ENCODE measurements around the gene KBTBD4.

The KBTBD4 gene

DNA sequence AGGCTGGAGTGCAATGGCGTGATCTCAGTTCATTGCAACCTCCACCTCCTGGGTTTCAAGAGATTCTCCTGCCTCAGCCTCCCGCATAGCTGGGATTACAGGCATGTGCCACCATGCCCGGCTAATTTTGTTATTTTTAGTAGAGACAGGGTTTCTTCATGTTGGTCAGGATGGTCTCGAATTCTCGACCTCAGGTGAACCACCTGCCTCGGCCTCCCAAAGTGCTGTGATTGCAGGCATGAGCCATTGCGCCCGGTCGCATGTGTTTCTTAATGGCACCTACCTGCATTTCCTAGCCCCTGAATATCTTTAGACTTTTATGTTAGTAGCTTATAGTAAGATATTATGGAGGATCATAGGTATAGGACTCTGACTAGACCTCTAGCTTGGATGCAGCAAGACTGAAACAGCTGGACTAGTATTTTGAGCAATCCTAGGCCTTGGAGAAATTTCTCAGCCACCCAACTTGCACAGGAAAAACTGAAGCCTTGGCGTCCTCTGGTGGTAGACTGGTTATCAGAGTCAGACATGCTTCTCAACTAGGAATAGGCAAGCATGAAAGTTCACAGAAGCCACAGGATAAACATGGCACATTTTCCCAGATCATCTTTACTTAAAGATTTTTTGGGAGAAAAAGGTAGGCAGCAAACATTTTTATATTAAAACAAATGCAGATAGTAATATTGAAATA is 38.1 kb upstream of the KBTBD4 start:
- H3K4me2 ChIP-seq (ENCODE audit: low read length), result no peak overlapping the region
- H3K27me3 ChIP-seq (ENCODE audit: insufficient read depth, low read length, poor library complexity), result no peaks in the 10 kb centered on the region
- no peak overlapping the region for H2BK5ac ChIP-seq (ENCODE audit: low read length)
- no peak overlapping the region for H3K56ac ChIP-seq (ENCODE audit: low read length)
- H3K36me3 ChIP-seq (ENCODE audit: control insufficient read depth, insufficient read depth, low read length), result peaks cover 4% of the 10 kb centered on the region
- H3K4me3 ChIP-seq (ENCODE audit: low read length), result no peak overlapping the region
- H3K23ac ChIP-seq (ENCODE audit: low read length), result no peak overlapping the region
- H3K4me1 ChIP-seq (ENCODE audit: control insufficient read depth, low read depth, low read length), result no peaks in the 10 kb centered on the region
- no peaks in the 10 kb centered on the region for H3K79me2 ChIP-seq (ENCODE audit: control insufficient read depth, insufficient read depth, low read length)
- no peak overlapping the region for H4K5ac ChIP-seq (ENCODE audit: low read length)
- no peaks in the 10 kb centered on the region for H3K79me1 ChIP-seq (ENCODE audit: low read length)
- no peak overlapping the region for H2BK120ac ChIP-seq (ENCODE audit: low read depth, low read length)
- DNase-seq, result peak; percentile 75
- no peak overlapping the region for H3K4ac ChIP-seq (ENCODE audit: low read depth, low read length)
- H2BK15ac ChIP-seq (replicated peaks; ENCODE audit: low read depth), result no peak overlapping the region
- H3K18ac ChIP-seq (ENCODE audit: low read length), result no peak overlapping the region
- no CpG with 5 or more reads among the region's 10 CpGs for WGBS (ENCODE audit: extremely low coverage, insufficient coverage, low lambda C conversion rate)
- H4K8ac ChIP-seq (ENCODE audit: low read depth, low read length), result no peak overlapping the region
- H3K9ac ChIP-seq (ENCODE audit: low read length), result no peak overlapping the region
- H3K27ac ChIP-seq (ENCODE audit: low read depth, low read length), result no peak overlapping the region
- no peak overlapping the region for H2AK5ac ChIP-seq (ENCODE audit: low read length)

DNA sequence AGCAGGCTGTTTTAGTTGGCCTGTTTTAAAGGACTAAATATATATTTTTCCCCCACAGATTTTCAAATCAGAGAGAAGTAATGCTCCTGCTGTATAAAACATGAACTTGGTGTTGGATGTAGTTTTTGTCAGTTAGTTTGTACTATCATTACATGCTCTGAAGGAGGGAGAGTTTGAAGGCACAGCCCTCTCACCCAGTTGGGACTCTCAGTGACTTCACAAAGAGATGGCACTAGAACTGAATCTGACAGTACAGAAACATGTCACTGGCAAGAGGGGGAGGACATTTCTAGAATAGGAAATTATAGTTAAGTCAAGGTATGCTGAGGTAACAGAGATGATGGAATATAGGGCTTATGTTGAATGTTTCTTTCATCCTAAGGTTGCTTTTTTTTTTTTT is 36.5 kb upstream of the KBTBD4 start:
- Histone ChIP-seq H2BK5ac (ENCODE audit: low read length) (no peak overlapping the region), H2AK5ac (ENCODE audit: low read length) (no peak overlapping the region), H2BK120ac (ENCODE audit: low read depth, low read length) (no peak overlapping the region), H3K4me2 (ENCODE audit: low read length) (no peak overlapping the region), H3K27me3 (ENCODE audit: insufficient read depth, low read length, poor library complexity) (no peaks in the 10 kb centered on the region), H3K56ac (ENCODE audit: low read length) (no peak overlapping the region), H3K79me1 (ENCODE audit: low read length) (no peaks in the 10 kb centered on the region), H3K4ac (ENCODE audit: low read depth, low read length) (no peak overlapping the region), H3K4me1 (ENCODE audit: control insufficient read depth, low read depth, low read length) (no peaks in the 10 kb centered on the region), H3K27ac (ENCODE audit: low read depth, low read length) (no peak overlapping the region), H4K8ac (ENCODE audit: low read depth, low read length) (no peak overlapping the region), H2BK15ac (replicated peaks; ENCODE audit: low read depth) (no peak overlapping the region), H4K5ac (ENCODE audit: low read length) (no peak overlapping the region), H3K4me3 (ENCODE audit: low read length) (no peak overlapping the region), H3K18ac (ENCODE audit: low read length) (no peak overlapping the region), H3K79me2 (ENCODE audit: control insufficient read depth, insufficient read depth, low read length) (no peaks in the 10 kb centered on the region), H3K23ac (ENCODE audit: low read length) (no peak overlapping the region), H3K36me3 (ENCODE audit: control insufficient read depth, insufficient read depth, low read length) (peaks cover 2% of the 10 kb centered on the region), H3K9ac (ENCODE audit: low read length) (no peak overlapping the region)
- no peak for DNase-seq

DNA sequence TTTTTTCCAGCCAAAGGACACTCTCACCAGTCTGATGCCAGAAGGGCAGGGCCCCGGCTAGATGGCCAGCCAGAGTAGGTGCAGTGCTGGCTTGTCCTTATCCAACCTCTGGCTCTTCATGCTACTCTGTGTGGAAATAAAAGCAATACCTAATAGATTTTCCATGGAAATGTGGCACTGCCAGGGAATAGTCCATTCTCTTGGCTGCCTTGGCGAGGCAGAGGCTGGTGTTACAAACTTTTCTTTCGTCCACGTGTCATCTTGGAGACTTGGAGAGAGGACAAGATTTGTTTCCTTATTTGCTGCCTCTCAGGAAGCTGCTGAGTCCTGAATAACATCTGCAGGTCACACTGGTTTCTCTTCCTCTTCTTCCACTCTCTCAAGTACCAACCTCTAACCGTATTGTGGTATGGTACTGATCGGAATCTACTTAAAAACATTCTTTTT is 32.6 kb upstream of the KBTBD4 start:
- Histone ChIP-seq H3K36me3 (ENCODE audit: control insufficient read depth, insufficient read depth, low read length) (no peaks in the 10 kb centered on the region), H3K4me2 (ENCODE audit: low read length) (no peak overlapping the region), H4K5ac (ENCODE audit: low read length) (no peak overlapping the region), H3K4me1 (ENCODE audit: control insufficient read depth, low read depth, low read length) (no peaks in the 10 kb centered on the region), H2BK120ac (ENCODE audit: low read depth, low read length) (no peak overlapping the region), H4K8ac (ENCODE audit: low read depth, low read length) (no peak overlapping the region), H3K27me3 (ENCODE audit: insufficient read depth, low read length, poor library complexity) (no peaks in the 10 kb centered on the region), H3K79me1 (ENCODE audit: low read length) (no peaks in the 10 kb centered on the region), H2AK5ac (ENCODE audit: low read length) (no peak overlapping the region), H3K79me2 (ENCODE audit: control insufficient read depth, insufficient read depth, low read length) (no peaks in the 10 kb centered on the region), H3K23ac (ENCODE audit: low read length) (no peak overlapping the region), H2BK5ac (ENCODE audit: low read length) (no peak overlapping the region), H3K18ac (ENCODE audit: low read length) (no peak overlapping the region), H2BK15ac (replicated peaks; ENCODE audit: low read depth) (no peak overlapping the region), H3K56ac (ENCODE audit: low read length) (no peak overlapping the region), H3K4me3 (ENCODE audit: low read length) (no peak overlapping the region), H3K9ac (ENCODE audit: low read length) (no peak overlapping the region), H3K27ac (ENCODE audit: low read depth, low read length) (no peak overlapping the region), H3K4ac (ENCODE audit: low read depth, low read length) (no peak overlapping the region)
- DNase-seq, result no peak
- WGBS (ENCODE audit: extremely low coverage, insufficient coverage, low lambda C conversion rate), result no CpG with 5 or more reads among the region's 6 CpGs

DNA sequence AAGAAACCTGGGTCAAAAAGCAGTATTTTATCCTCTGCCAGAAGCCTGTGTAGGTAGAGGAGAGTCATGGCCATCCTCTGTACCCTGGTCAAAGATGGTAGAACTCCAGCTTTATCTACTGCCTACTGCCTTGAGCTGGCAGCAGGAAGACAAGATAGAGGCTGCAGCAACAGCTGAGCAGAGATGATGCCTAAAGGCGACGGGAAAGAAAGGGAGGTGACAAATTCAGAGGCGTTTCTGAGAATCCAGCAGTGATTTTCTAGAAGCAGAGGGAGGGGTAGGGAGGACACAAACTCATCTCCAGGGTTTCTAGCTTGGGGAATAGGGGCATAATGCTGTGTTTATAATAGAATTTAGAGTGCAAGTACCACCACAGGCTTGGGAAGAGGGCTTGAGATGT is 30.9 kb upstream of the KBTBD4 start:
- Histone ChIP-seq H3K9ac (ENCODE audit: low read length) (no peak overlapping the region), H3K4me1 (ENCODE audit: control insufficient read depth, low read depth, low read length) (no peaks in the 10 kb centered on the region), H2AK5ac (ENCODE audit: low read length) (no peak overlapping the region), H3K27me3 (ENCODE audit: insufficient read depth, low read length, poor library complexity) (no peaks in the 10 kb centered on the region), H3K79me1 (ENCODE audit: low read length) (no peaks in the 10 kb centered on the region), H3K36me3 (ENCODE audit: control insufficient read depth, insufficient read depth, low read length) (no peaks in the 10 kb centered on the region), H2BK120ac (ENCODE audit: low read depth, low read length) (no peak overlapping the region), H3K23ac (ENCODE audit: low read length) (no peak overlapping the region), H2BK15ac (replicated peaks; ENCODE audit: low read depth) (no peak overlapping the region), H4K5ac (ENCODE audit: low read length) (no peak overlapping the region), H3K18ac (ENCODE audit: low read length) (no peak overlapping the region), H3K27ac (ENCODE audit: low read depth, low read length) (no peak overlapping the region), H3K4me2 (ENCODE audit: low read length) (no peak overlapping the region), H3K4ac (ENCODE audit: low read depth, low read length) (no peak overlapping the region), H4K8ac (ENCODE audit: low read depth, low read length) (no peak overlapping the region), H3K79me2 (ENCODE audit: control insufficient read depth, insufficient read depth, low read length) (no peaks in the 10 kb centered on the region), H3K4me3 (ENCODE audit: low read length) (no peak overlapping the region), H2BK5ac (ENCODE audit: low read length) (no peak overlapping the region), H3K56ac (ENCODE audit: low read length) (no peak overlapping the region)
- DNase-seq, result no peak
- WGBS (ENCODE audit: extremely low coverage, insufficient coverage, low lambda C conversion rate), result no CpG with 5 or more reads among the region's 3 CpGs

DNA sequence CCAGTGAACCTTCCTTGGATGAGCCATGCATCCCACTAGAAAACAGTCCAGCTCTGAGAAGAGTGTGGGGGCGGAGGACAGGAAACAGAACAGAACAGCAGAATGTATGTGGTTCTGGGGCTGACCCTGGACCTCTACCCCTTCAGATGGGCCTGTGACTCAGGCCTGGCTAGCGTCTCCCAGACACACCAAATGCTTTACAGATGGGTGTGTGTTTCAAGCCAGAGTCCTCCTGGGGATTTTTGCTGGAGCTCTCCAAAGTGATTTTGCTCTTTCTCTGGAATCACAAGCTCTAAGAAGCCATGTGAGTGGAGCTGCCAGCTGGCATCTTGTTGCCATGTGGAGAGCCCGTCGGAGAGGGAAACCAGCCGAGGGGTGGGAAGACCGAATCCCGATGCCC is 28.6 kb upstream of the KBTBD4 start:
- Histone ChIP-seq H3K4me3 (ENCODE audit: low read length) (no peak overlapping the region), H3K23ac (ENCODE audit: low read length) (no peak overlapping the region), H3K27ac (ENCODE audit: low read depth, low read length) (no peak overlapping the region), H3K4me2 (ENCODE audit: low read length) (no peak overlapping the region), H2BK5ac (ENCODE audit: low read length) (no peak overlapping the region), H4K5ac (ENCODE audit: low read length) (no peak overlapping the region), H3K56ac (ENCODE audit: low read length) (no peak overlapping the region), H3K79me2 (ENCODE audit: control insufficient read depth, insufficient read depth, low read length) (no peaks in the 10 kb centered on the region), H3K27me3 (ENCODE audit: insufficient read depth, low read length, poor library complexity) (no peaks in the 10 kb centered on the region), H3K18ac (ENCODE audit: low read length) (no peak overlapping the region), H3K4ac (ENCODE audit: low read depth, low read length) (no peak overlapping the region), H3K79me1 (ENCODE audit: low read length) (no peaks in the 10 kb centered on the region), H2BK15ac (replicated peaks; ENCODE audit: low read depth) (no peak overlapping the region), H4K8ac (ENCODE audit: low read depth, low read length) (no peak overlapping the region), H2AK5ac (ENCODE audit: low read length) (no peak overlapping the region), H2BK120ac (ENCODE audit: low read depth, low read length) (no peak overlapping the region), H3K4me1 (ENCODE audit: control insufficient read depth, low read depth, low read length) (no peaks in the 10 kb centered on the region), H3K9ac (ENCODE audit: low read length) (no peak overlapping the region), H3K36me3 (ENCODE audit: control insufficient read depth, insufficient read depth, low read length) (no peaks in the 10 kb centered on the region)
- no CpG with 5 or more reads among the region's 7 CpGs for WGBS (ENCODE audit: extremely low coverage, insufficient coverage, low lambda C conversion rate)
- DNase-seq, result no peak

DNA sequence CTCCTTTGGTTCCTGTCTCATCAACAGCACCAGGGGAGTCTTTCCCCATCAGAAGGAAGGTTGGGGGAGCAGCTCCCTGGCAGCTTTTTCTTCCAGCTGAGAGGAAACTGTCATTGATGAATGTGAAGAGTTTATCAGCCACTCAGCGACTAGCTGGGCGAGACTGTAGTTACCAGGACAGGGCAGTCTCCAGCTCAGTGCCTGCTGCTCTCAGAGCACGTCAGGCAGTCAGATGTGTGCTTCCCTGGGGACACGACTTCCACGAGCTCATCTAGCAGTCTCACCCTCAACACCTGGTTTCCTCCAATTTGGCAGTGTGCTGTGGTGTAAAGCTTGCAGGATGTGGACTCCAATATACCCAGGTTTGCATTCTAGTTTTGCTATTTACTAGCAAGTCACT is 28.0 kb upstream of the KBTBD4 start:
- no peak overlapping the region for H4K5ac ChIP-seq (ENCODE audit: low read length)
- H2BK120ac ChIP-seq (ENCODE audit: low read depth, low read length), result no peak overlapping the region
- no peaks in the 10 kb centered on the region for H3K36me3 ChIP-seq (ENCODE audit: control insufficient read depth, insufficient read depth, low read length)
- no peak overlapping the region for H2AK5ac ChIP-seq (ENCODE audit: low read length)
- H3K79me2 ChIP-seq (ENCODE audit: control insufficient read depth, insufficient read depth, low read length), result no peaks in the 10 kb centered on the region
- no peak overlapping the region for H4K8ac ChIP-seq (ENCODE audit: low read depth, low read length)
- H3K79me1 ChIP-seq (ENCODE audit: low read length), result no peaks in the 10 kb centered on the region
- H3K4me3 ChIP-seq (ENCODE audit: low read length), result no peak overlapping the region
- no peak overlapping the region for H3K18ac ChIP-seq (ENCODE audit: low read length)
- H2BK15ac ChIP-seq (replicated peaks; ENCODE audit: low read depth), result no peak overlapping the region
- H2BK5ac ChIP-seq (ENCODE audit: low read length), result no peak overlapping the region
- no peak overlapping the region for H3K4ac ChIP-seq (ENCODE audit: low read depth, low read length)
- no peak overlapping the region for H3K4me2 ChIP-seq (ENCODE audit: low read length)
- H3K9ac ChIP-seq (ENCODE audit: low read length), result no peak overlapping the region
- WGBS (ENCODE audit: extremely low coverage, insufficient coverage, low lambda C conversion rate), result no CpG with 5 or more reads among the region's 5 CpGs
- H3K27me3 ChIP-seq (ENCODE audit: insufficient read depth, low read length, poor library complexity), result no peaks in the 10 kb centered on the region
- DNase-seq, result peak; percentile 35
- H3K27ac ChIP-seq (ENCODE audit: low read depth, low read length), result no peak overlapping the region
- H3K23ac ChIP-seq (ENCODE audit: low read length), result no peak overlapping the region
- no peak overlapping the region for H3K56ac ChIP-seq (ENCODE audit: low read length)
- no peaks in the 10 kb centered on the region for H3K4me1 ChIP-seq (ENCODE audit: control insufficient read depth, low read depth, low read length)

Measured in mesendoderm (in vitro differentiated cells).